ENCODE measurements around the gene SMCO4. TPM values are rescaled to one million over a fixed set of nuclear protein-coding genes. Genes with fewer than 3 reads are reported as not detected.

Gene SMCO4
- total and polyA plus RNA-seq, 2 of the 8 experiments (the other 6 are each of a cell fraction or from before 2014, with no cell fraction given): 33.2 to 53.9 TPM

DNA sequence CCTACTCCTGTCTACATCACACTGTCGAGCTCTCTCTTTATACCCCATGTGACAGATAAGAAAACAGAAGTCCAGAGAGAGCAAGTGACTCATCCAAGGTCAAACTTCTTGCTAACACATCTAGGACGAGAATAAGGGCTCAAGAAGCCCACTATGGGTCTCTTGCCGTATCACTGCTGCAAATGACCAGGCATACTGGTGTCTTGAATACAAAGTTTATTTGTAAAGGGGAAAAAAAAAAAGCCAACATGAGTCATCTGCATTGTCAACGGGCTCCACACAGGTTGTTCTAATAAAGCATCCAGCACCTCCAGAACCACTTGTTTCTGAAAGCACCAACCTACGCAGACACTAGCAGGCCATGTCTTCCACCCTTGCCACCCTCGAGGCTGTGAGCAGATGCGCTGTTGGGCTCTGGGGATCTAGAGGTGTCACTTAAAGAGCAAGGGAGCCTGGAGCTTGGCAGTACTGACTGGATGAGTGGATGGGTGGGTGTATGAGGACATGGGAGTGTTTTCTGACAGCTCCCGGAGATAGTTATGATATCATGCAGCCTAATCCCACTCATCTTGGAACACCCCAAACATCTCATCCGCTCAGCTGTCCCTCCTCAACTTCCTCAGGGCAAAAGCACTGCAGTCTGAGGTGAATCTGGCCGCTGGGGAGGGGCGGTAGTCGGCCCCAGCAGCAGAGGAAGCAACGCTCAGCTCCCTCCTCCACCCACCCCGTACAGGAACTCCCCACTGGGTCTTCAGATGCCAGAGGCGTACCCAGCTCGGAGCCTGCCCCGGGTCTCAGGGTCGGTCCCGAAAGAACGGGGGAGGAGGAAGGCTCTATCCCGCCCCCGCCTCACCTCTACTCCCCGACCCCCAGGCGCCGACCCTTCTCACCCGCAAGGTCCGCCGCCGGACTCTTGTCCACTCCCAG is 1.0 kb downstream of the SMCO4 start:
- Histone ChIP-seq H4K91ac (replicated peaks; ENCODE audit: insufficient read length, low read length) (peak overlapping the region; percentile 58), H2BK5ac (ENCODE audit: low read depth, low read length) (no peak overlapping the region; the same call in 1 of the 2 replicates), H2BK120ac (replicated peaks; ENCODE audit: low read depth, low read length) (no peak overlapping the region), H3K4ac (replicated peaks; ENCODE audit: insufficient read length, low read depth, low read length) (no peak overlapping the region), H3K56ac (replicated peaks; ENCODE audit: insufficient read length, low read depth, low read length) (no peak overlapping the region), H3K14ac (ENCODE audit: insufficient read length) (no peak overlapping the region), H3K23me2 (ENCODE audit: low read depth, low read length) (peaks cover 11% of the 10 kb centered on the region; the same call in 1 of the 2 replicates), H2BK20ac (ENCODE audit: low read length) (peak overlapping the region; percentile 62; the same call in 1 of the 2 replicates), H3K27ac (ENCODE audit: low read depth, low read length) (peak overlapping the region; percentile 5; the same call in 1 of the 2 replicates), H3K4me1 (replicated peaks in 1 of 4; ENCODE audit: control insufficient read depth in 3 of 4, insufficient read depth in 4 of 4, low read length in 3 of 4) (peaks cover 3 to 15% (median 12%) of the 10 kb centered on the region in 4 experiments; a peak in 6 of 7 replicates), H3K23ac (ENCODE audit: insufficient read length) (no peak overlapping the region), H3K18ac (ENCODE audit: extremely low read depth, low read length) (peak overlapping the region; percentile 26; the same call in 1 of the 2 replicates), H2AFZ (ENCODE audit: low read length) (no peak overlapping the region), H3K79me1 (ENCODE audit: low read depth, low read length) (peaks cover 9% of the 10 kb centered on the region), H3K27me3 (replicated peaks in 1 of 4; ENCODE audit: control insufficient read depth in 3 of 4, extremely low read depth in 1 of 4, insufficient read depth in 3 of 4, low read length in 3 of 4) (no peaks in the 10 kb centered on the region), H3K4me2 (ENCODE audit: insufficient read depth in 1 of 2, low read depth in 2 of 2, low read length in 2 of 2) (peak overlapping the region; percentile 76 to 90), H3K79me2 (ENCODE audit: control insufficient read depth in 1 of 2, insufficient read depth in 2 of 2, low read length in 2 of 2) (peaks cover 0 to 51% of the 10 kb centered on the region in 2 experiments; a peak in 2 of 4 replicates), H4K8ac (ENCODE audit: extremely low read depth, insufficient read depth, low read length) (no peak overlapping the region; the same call in 1 of the 2 replicates), H3K9me3 (ENCODE audit: insufficient read depth in 2 of 2, low read depth in 1 of 2, low read length in 1 of 2) (no peaks in the 10 kb centered on the region), H3K9ac (replicated peaks in 1 of 4; ENCODE audit: extremely low read depth in 1 of 4, low read depth in 3 of 4, low read length in 3 of 4) (peak overlapping the region; percentile 16 to 89 (median 38)), H4K5ac (ENCODE audit: insufficient read length, low read depth, low read length) (no peak overlapping the region), H2BK15ac (ENCODE audit: low read length) (peak overlapping the region; percentile 5; the same call in 1 of the 2 replicates), H4K20me1 (replicated peaks in 1 of 2; ENCODE audit: control insufficient read depth in 1 of 2, insufficient read depth in 2 of 2, low read length in 2 of 2) (peaks cover 0 to 4% of the 10 kb centered on the region in 2 experiments), H3K4me3 (ENCODE audit: extremely low read depth in 1 of 4, insufficient read depth in 2 of 4, low read depth in 3 of 4, low read length in 4 of 4) (peak overlapping the region; percentile 49 to 84 (median 66)), H2AK5ac (ENCODE audit: low read depth, low read length) (no peak overlapping the region), H3K36me3 (ENCODE audit: control insufficient read depth in 2 of 4, insufficient read depth in 4 of 4, low read length in 3 of 4) (no peaks in the 10 kb centered on the region), H2BK12ac (ENCODE audit: low read depth, low read length) (no peak overlapping the region)
- DNase-seq (ENCODE audit: low read depth in 1 of 2, low spot score in 2 of 2) (peak in 1 of 2 experiments; percentile 41), FAIRE-seq (no peak)
- ChIA-PET POLR2A (ENCODE audit: partially characterized antibody) (interaction anchor here (0.9 to 2.2 kb wide), 8 partner anchors 9 to 425 kb away, joined by 3 to 16 read pairs (median 4); no protein-coding TSS in a partner anchor), CTCF (ENCODE audit: partially characterized antibody) (interaction anchor here (0.6 to 2.6 kb wide), 20 partner anchors 8 to 345 kb away, joined by 3 to 15 read pairs (median 3); partner anchors contain the start of gene SLC36A4)
- 29% methylated on average over 14 of the region's 29 CpGs; no CpG with 5 or more reads in 1 of the 2 experiments for WGBS, 2 experiments (ENCODE audit: extremely low coverage in 1 of 2, insufficient coverage in 1 of 2, insufficient read length in 1 of 2, insufficient replicate concordance in 2 of 2, low coverage in 1 of 2, low lambda C conversion rate in 2 of 2, missing lambda C conversion rate in 1 of 2)
- TF ChIP-seq BCL11A (IDR thresholded peaks at IDR 0.05; ENCODE audit: low read depth in 2 of 2, low read length in 2 of 2) (no peak), RFX5 (IDR thresholded peaks at IDR 0.05; ENCODE audit: borderline replicate concordance, low read depth, low read length) (no peak), SIN3A (conservative IDR thresholded peaks at IDR 0.05 in 1 of 2, IDR thresholded peaks at IDR 0.05 in 1 of 2; ENCODE audit: low read depth in 1 of 2, low read length in 2 of 2) (peak in 1 of 2 experiments; percentile 73; a peak in 1 of 4 replicates), JUN (IDR thresholded peaks at IDR 0.05; ENCODE audit: low read depth, low read length) (no peak), HDAC2 (IDR thresholded peaks at IDR 0.05; ENCODE audit: borderline replicate concordance in 1 of 2, low read depth in 2 of 2, low read length in 2 of 2) (no peak), ZNF274 (IDR thresholded peaks at IDR 0.05; ENCODE audit: borderline replicate concordance, extremely low read depth, low read length) (no peak), GTF2F1 (IDR thresholded peaks at IDR 0.05; ENCODE audit: borderline replicate concordance, low read depth, low read length) (no peak), POLR2A (IDR thresholded peaks at IDR 0.05; ENCODE audit: control extremely low read depth in 1 of 2, low read depth in 2 of 2, low read length in 2 of 2) (peak in 1 of 2 experiments; percentile 22; a peak in 1 of 3 replicates), KDM4A (IDR thresholded peaks at IDR 0.05; ENCODE audit: low read depth, low read length, severe bottlenecking) (peak; percentile 33)
